SK-N-SH (cell line): Measurements from ENCODE around the gene PLP2. TPM values are rescaled to one million over a fixed set of nuclear protein-coding genes. Genes with fewer than 3 reads are reported as not detected.

ENCODE experiments used
- CTCF ChIA-PET: fragments of 300-600, 350-600 bp; formaldehyde crosslinking; extraction: SDS; loops from one replicate; lab custom pipeline; 2021; lab: Yijun Ruan, JAX
- POLR2A ChIA-PET: fragments of 350-600 bp; sonication (Branson Sonifier 250); formaldehyde crosslinking; extraction: SDS; loops from one replicate; lab custom pipeline; 2020; ENCODE audit warnings: antibody characterized with exemption, inconsistent platforms; lab: Yijun Ruan, JAX
- DNase-seq: peaks from one replicate; pipeline ENCODE4 v3.0.0; 2012
- H2AFZ ChIP-seq: fragments of 200-600 bp; sonication (generic); 2 replicates; pipeline ENCODE4 v1.8.1; 2016; ENCODE audit warnings: antibody characterized with exemption, mild to moderate bottlenecking, low read depth
- H3F3A ChIP-seq: fragments of 200-600 bp; sonication (generic); replicated peaks from 2 replicates; pipeline ENCODE3; 2016; ENCODE audit warnings: antibody characterized with exemption, mild to moderate bottlenecking; ENCODE audit not compliant: insufficient read depth
- H3K27ac ChIP-seq, 2 experiments: fragments of 200-500 bp in 1 of 2; fragments of 200-600 bp in 1 of 2; sonication (Bioruptor generic) in 1 of 2; sonication (generic), shearing (Covaris generic) in 1 of 2; 2 replicates each; pipeline versions ENCODE4 v1.5.1 to v1.6.1; 2014 to 2016; ENCODE audit warnings: low read depth in 2 of 2, inconsistent platforms in 1 of 2, low read length in 1 of 2, mild to moderate bottlenecking in 1 of 2, mixed read lengths in 1 of 2
- H3K27me3 ChIP-seq: fragments of 200-600 bp; sonication (generic), shearing (Covaris generic); 2 replicates; pipeline ENCODE4 v1.6.1; 2016; ENCODE audit warnings: mixed run types; ENCODE audit not compliant: insufficient read depth
- H3K36me3 ChIP-seq, 2 experiments: fragments of 200-500 bp in 1 of 2; fragments of 200-600 bp in 1 of 2; sonication (Bioruptor generic) in 1 of 2; sonication (generic) in 1 of 2; replicated peaks in 1 of 2; 2 replicates each; pipeline versions ENCODE3 to v1.5.1; 2014 to 2016; ENCODE audit warnings: low read length in 1 of 2, mild to moderate bottlenecking in 1 of 2; ENCODE audit not compliant: insufficient read depth in 2 of 2, control insufficient read depth in 1 of 2
- H3K4me1 ChIP-seq, 2 experiments: fragments of 200-500 bp in 1 of 2; fragments of 200-600 bp in 1 of 2; sonication (Bioruptor generic) in 1 of 2; sonication (generic), shearing (Covaris generic) in 1 of 2; 2 replicates each; pipeline versions ENCODE4 v1.5.1 to v1.6.1; 2014 to 2016; ENCODE audit warnings: low read depth in 1 of 2, low read length in 1 of 2, mixed run types in 1 of 2; ENCODE audit not compliant: insufficient read depth in 2 of 2, control insufficient read depth in 1 of 2
- H3K4me2 ChIP-seq: fragments of 200-600 bp; sonication (generic), shearing (Covaris generic); 2 replicates; pipeline ENCODE4 v1.6.1; 2017; ENCODE audit warnings: mixed run types
- H3K4me3 ChIP-seq, 2 experiments: fragments of 200-500 bp in 1 of 2; fragments of 200-600 bp in 1 of 2; sonication (Bioruptor generic) in 1 of 2; sonication (generic), shearing (Covaris generic) in 1 of 2; 2 replicates each; pipeline versions ENCODE4 v1.5.1 to v1.8.1; 2014 to 2016; ENCODE audit warnings: low read depth in 2 of 2, inconsistent platforms in 1 of 2, low read length in 1 of 2, mild to moderate bottlenecking in 1 of 2, mixed read lengths in 1 of 2, moderate library complexity in 1 of 2
- H3K79me2 ChIP-seq: fragments of 200-600 bp; sonication (generic); 2 replicates; pipeline ENCODE4 v1.8.1; 2017; ENCODE audit warnings: mild to moderate bottlenecking; ENCODE audit not compliant: insufficient read depth
- H3K9ac ChIP-seq: fragments of 200-600 bp; sonication (generic); 2 replicates; pipeline ENCODE4 v1.6.1; 2017; ENCODE audit warnings: mixed run types
- H3K9me2 ChIP-seq: fragments of 200-600 bp; sonication (generic); 2 replicates; pipeline ENCODE4 v1.6.1; 2017; ENCODE audit warnings: mixed run types
- H3K9me3 ChIP-seq: fragments of 200-600 bp; sonication (generic); 2 replicates; pipeline ENCODE4 v1.6.1; 2017; ENCODE audit warnings: mixed run types, mild to moderate bottlenecking, moderate library complexity
- H4K20me1 ChIP-seq: fragments of 200-600 bp; sonication (generic); 2 replicates; pipeline ENCODE4 v1.6.1; 2017; ENCODE audit warnings: mild to moderate bottlenecking, mixed run types; ENCODE audit not compliant: insufficient read depth
- CHD2 ChIP-seq: fragments of 150-350 bp; IDR thresholded peaks from 2 replicates; pipeline ENCODE4 v1.6.1; 2018; ENCODE audit warnings: low read length; ENCODE audit not compliant: partially characterized antibody
- CTCF ChIP-seq: fragments of 200-600 bp; sonication (generic); IDR thresholded peaks from 2 replicates; pipeline ENCODE4 v1.6.1; 2017; ENCODE audit warnings: antibody characterized with exemption, mild to moderate bottlenecking, moderate library complexity
- ELF1 ChIP-seq: IDR thresholded peaks from 2 replicates; pipeline ENCODE4 v1.4.0; 2012
- EP300 ChIP-seq, 2 experiments: IDR thresholded peaks; 2 replicates each; pipeline versions ENCODE4 v1.4.0 to v1.6.1; 2012; ENCODE audit warnings: borderline replicate concordance in 1 of 2, low read depth in 1 of 2, low read length in 1 of 2
- EZH2phosphoT487 ChIP-seq: fragments of 200-600 bp; sonication (generic); IDR thresholded peaks from 2 replicates; pipeline ENCODE4 v1.6.1; 2017; ENCODE audit warnings: low read depth, mixed run types, mild to moderate bottlenecking, antibody characterized with exemption, moderate library complexity, borderline replicate concordance
- FOXJ3 ChIP-seq: sonication (generic); formaldehyde crosslinking; IDR thresholded peaks from 2 replicates; pipeline ENCODE4 v1.5.1; 2020; ENCODE audit warnings: mild to moderate bottlenecking, missing genetic modification reagents
- FOXM1 ChIP-seq: IDR thresholded peaks from 2 replicates; pipeline ENCODE4 v1.4.0; 2012; ENCODE audit warnings: low read depth, mild to moderate bottlenecking
- GABPA ChIP-seq: IDR thresholded peaks from 2 replicates; pipeline ENCODE4 v1.4.0; 2012; ENCODE audit warnings: low read depth, mild to moderate bottlenecking
- MAX ChIP-seq: IDR thresholded peaks from 2 replicates; pipeline ENCODE4 v1.4.0; 2012; ENCODE audit warnings: low read depth
- MEF2A ChIP-seq: IDR thresholded peaks from 2 replicates; pipeline ENCODE4 v1.4.0; 2012; ENCODE audit warnings: low read depth, borderline replicate concordance
- MXI1 ChIP-seq: IDR thresholded peaks from 2 replicates; pipeline ENCODE4 v1.6.1; 2012; ENCODE audit warnings: mild to moderate bottlenecking, low read depth, low read length, improper control_type of control experiment
- NRF1 ChIP-seq: IDR thresholded peaks from 2 replicates; pipeline ENCODE4 v1.6.1; 2012; ENCODE audit warnings: low read depth, mild to moderate bottlenecking, low read length
- POLR2AphosphoS5 ChIP-seq: IDR thresholded peaks from 2 replicates; pipeline ENCODE4 v1.6.1; 2012; ENCODE audit warnings: low read depth, low read length
- RXRA ChIP-seq: IDR thresholded peaks from 2 replicates; pipeline ENCODE4 v1.4.0; 2012; ENCODE audit warnings: low read depth, mild to moderate bottlenecking, borderline replicate concordance
- SIN3A ChIP-seq: IDR thresholded peaks from 2 replicates; pipeline ENCODE4 v1.6.1; 2012; ENCODE audit warnings: low read depth, mild to moderate bottlenecking, low read length, moderate library complexity, borderline replicate concordance
- SMC3 ChIP-seq: IDR thresholded peaks from 2 replicates; pipeline ENCODE4 v1.6.1; 2012; ENCODE audit warnings: low read depth, low read length, improper control_type of control experiment
- YY1 ChIP-seq: IDR thresholded peaks from 2 replicates; pipeline ENCODE4 v1.4.0; 2012; ENCODE audit warnings: low read depth, mild to moderate bottlenecking
- WGBS: methylation state at CpG from one replicate; pipeline ENCODE4 v1.1.6; 2017; ENCODE audit warnings: low lambda C conversion rate; 5-methylcytosine and 5-hydroxymethylcytosine counted together
- polyA plus RNA-seq, 3 experiments: library from polyadenylated mRNA; depleted of rRNA; stranded (reverse); fragments of >200 nt; gene quantifications; 2 replicates each; pipeline ENCODE4 v1.2.3, GENCODE V29; 2012
- TF ChIP-seq, protein P1 (sequence below): IDR thresholded peaks from 2 replicates; pipeline ENCODE4 v1.6.1; 2012; ENCODE audit warnings: mild to moderate bottlenecking, low read depth, low read length, moderate library complexity
- TF ChIP-seq, protein P2 (sequence below): IDR thresholded peaks from 2 replicates; pipeline ENCODE4 v1.4.0; 2012; ENCODE audit warnings: low read depth, borderline replicate concordance
- TF ChIP-seq, protein P3 (sequence below): IDR thresholded peaks from 2 replicates; pipeline ENCODE4 v1.4.0; 2012; ENCODE audit warnings: low read depth, borderline replicate concordance

PLP2 gene
- polyA plus RNA-seq, 1 of the 3 experiments (the other 2 are of a cell fraction): 146 TPM

DNA sequence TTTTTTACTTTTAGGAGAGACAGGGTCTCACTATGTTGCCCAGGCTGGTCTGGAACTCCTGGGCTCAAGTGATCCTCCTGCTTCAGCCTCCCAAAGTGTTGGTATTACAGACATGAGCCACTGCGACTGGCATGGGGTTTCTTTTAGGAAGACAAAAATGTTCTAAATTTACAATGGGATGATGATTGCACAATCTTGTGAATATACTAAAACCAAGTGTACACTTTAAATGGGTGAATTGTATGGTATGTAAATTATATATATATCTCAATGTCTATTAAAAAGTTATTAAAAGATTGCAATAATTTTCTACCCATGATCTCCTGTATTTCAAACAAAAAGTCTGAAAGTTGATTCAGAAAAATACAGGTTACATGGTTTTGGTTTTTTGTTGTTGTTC, 18.2 kb upstream of the PLP2 start:
- no peaks in the 10 kb centered on the region for H4K20me1 ChIP-seq
- ChIA-PET POLR2A (no interaction called here), CTCF (no interaction called here)
- no peak overlapping the region for H3K4me2 ChIP-seq
- peaks cover 15% of the 10 kb centered on the region; the same call in 1 of the 2 replicates for H3K27me3 ChIP-seq
- H2AFZ ChIP-seq: no peak overlapping the region
- no peaks in the 10 kb centered on the region for H3K9me3 ChIP-seq
- no peak for DNase-seq
- H3K79me2 ChIP-seq: no peaks in the 10 kb centered on the region
- 56% methylated on average over 1 of the region's 1 CpG for WGBS
- no peak overlapping the region for H3K9ac ChIP-seq
- TF ChIP-seq CTCF (no peak), SMC3 (no peak), GABPA (no peak), EZH2phosphoT487 (no peak), YY1 (no peak), MAX (no peak), EP300 (IDR thresholded peaks at IDR 0.05; ENCODE audit: borderline replicate concordance in 1 of 2, low read depth in 1 of 2, low read length in 1 of 2) (no peak), RXRA (no peak), MEF2A (no peak), FOXM1 (no peak), NRF1 (no peak), POLR2AphosphoS5 (no peak), ELF1 (no peak), FOXJ3 (CRISPR knock-in tag) (no peak), SIN3A (no peak), CHD2 (no peak), MXI1 (no peak)
- TF ChIP-seq, protein P1, sequence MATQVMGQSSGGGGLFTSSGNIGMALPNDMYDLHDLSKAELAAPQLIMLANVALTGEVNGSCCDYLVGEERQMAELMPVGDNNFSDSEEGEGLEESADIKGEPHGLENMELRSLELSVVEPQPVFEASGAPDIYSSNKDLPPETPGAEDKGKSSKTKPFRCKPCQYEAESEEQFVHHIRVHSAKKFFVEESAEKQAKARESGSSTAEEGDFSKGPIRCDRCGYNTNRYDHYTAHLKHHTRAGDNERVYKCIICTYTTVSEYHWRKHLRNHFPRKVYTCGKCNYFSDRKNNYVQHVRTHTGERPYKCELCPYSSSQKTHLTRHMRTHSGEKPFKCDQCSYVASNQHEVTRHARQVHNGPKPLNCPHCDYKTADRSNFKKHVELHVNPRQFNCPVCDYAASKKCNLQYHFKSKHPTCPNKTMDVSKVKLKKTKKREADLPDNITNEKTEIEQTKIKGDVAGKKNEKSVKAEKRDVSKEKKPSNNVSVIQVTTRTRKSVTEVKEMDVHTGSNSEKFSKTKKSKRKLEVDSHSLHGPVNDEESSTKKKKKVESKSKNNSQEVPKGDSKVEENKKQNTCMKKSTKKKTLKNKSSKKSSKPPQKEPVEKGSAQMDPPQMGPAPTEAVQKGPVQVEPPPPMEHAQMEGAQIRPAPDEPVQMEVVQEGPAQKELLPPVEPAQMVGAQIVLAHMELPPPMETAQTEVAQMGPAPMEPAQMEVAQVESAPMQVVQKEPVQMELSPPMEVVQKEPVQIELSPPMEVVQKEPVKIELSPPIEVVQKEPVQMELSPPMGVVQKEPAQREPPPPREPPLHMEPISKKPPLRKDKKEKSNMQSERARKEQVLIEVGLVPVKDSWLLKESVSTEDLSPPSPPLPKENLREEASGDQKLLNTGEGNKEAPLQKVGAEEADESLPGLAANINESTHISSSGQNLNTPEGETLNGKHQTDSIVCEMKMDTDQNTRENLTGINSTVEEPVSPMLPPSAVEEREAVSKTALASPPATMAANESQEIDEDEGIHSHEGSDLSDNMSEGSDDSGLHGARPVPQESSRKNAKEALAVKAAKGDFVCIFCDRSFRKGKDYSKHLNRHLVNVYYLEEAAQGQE: no peak
- TF ChIP-seq, protein P2, sequence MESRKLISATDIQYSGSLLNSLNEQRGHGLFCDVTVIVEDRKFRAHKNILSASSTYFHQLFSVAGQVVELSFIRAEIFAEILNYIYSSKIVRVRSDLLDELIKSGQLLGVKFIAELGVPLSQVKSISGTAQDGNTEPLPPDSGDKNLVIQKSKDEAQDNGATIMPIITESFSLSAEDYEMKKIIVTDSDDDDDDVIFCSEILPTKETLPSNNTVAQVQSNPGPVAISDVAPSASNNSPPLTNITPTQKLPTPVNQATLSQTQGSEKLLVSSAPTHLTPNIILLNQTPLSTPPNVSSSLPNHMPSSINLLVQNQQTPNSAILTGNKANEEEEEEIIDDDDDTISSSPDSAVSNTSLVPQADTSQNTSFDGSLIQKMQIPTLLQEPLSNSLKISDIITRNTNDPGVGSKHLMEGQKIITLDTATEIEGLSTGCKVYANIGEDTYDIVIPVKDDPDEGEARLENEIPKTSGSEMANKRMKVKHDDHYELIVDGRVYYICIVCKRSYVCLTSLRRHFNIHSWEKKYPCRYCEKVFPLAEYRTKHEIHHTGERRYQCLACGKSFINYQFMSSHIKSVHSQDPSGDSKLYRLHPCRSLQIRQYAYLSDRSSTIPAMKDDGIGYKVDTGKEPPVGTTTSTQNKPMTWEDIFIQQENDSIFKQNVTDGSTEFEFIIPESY: no peak
- TF ChIP-seq, protein P3, sequence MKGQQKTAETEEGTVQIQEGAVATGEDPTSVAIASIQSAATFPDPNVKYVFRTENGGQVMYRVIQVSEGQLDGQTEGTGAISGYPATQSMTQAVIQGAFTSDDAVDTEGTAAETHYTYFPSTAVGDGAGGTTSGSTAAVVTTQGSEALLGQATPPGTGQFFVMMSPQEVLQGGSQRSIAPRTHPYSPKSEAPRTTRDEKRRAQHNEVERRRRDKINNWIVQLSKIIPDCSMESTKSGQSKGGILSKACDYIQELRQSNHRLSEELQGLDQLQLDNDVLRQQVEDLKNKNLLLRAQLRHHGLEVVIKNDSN: no peak
- no peaks in the 10 kb centered on the region for H3K36me3 ChIP-seq
- H3K4me3 ChIP-seq: no peak overlapping the region
- H3K4me1 ChIP-seq: no peaks in the 10 kb centered on the region; a peak in 1 of 4 replicates
- H3F3A ChIP-seq: peaks cover 3% of the 10 kb centered on the region
- H3K9me2 ChIP-seq: no peaks in the 10 kb centered on the region
- H3K27ac ChIP-seq: no peak overlapping the region
